Motor neuron (in vitro differentiated cells): ENCODE measurements around the gene SCCPDH. TPM values are rescaled to one million over a fixed set of nuclear protein-coding genes. Genes with fewer than 3 reads are reported as not detected.
A peak's percentile ranks its signal among the peaks of the same experiment; 100 is the strongest.
"Not testable (repeated sequence)": the region's sequence is repeated elsewhere in the genome, so short reads cannot be mapped to it uniquely, and the experiment has no call there.

Experiments
- ATAC-seq, 8 experiments: fragments of 200-7000 bp; cut with Tn5 transposase; replicated peaks in 6 of 8; 2 replicates each; pipeline ENCODE4 v1.8.0; 2021; ENCODE audit warnings: mild to moderate bottlenecking in 8 of 8, moderate library complexity in 8 of 8
- H3K27ac ChIP-seq, 2 donors: fragments of 250-450 bp; sonication (Bioruptor Pico); 2 replicates each; pipeline ENCODE4 v1.9.0; 2021; ENCODE audit warnings: antibody characterized with exemption in 2 of 2, mild to moderate bottlenecking in 2 of 2, moderate library complexity in 1 of 2
- H3K4me1 ChIP-seq, 2 donors: fragments of 250-450 bp; sonication (Bioruptor Pico); replicated peaks in 1 of 2; 2 replicates each; pipeline ENCODE4 v1.6.1; 2021; ENCODE audit warnings: antibody characterized with exemption in 2 of 2, mild to moderate bottlenecking in 2 of 2, moderate library complexity in 1 of 2
- H3K4me3 ChIP-seq, 5 donors: fragments of 250-450 bp; sonication (Bioruptor Pico); 2 replicates each; pipeline ENCODE4 v1.9.0; 2021; ENCODE audit warnings: antibody characterized with exemption in 5 of 5, mild to moderate bottlenecking in 5 of 5, moderate library complexity in 4 of 5
- WGBS, 10 experiments: fragments of 450-650 bp; shearing (Covaris generic); methylation state at CpG; one replicate each; pipeline ENCODE4 v1.0.0; 2022; 5-methylcytosine and 5-hydroxymethylcytosine counted together
- in situ Hi-C, 9 experiments: fragments of 400-800 bp; cut with MboI; loops; one replicate each; pipeline ENCODE4 v1.15.0; 2021; ENCODE audit warnings: low sequenced_read_pairs in 9 of 9, low pct_unique_long_range_greater_than_20kb in 2 of 9; ENCODE audit not compliant: unreplicated experiment in 9 of 9
- total RNA-seq, 8 experiments: library from RNA; unstranded; fragments of 300-600 nt; gene quantifications; 2 replicates each; pipeline versions ENCODE4 v1.2.3 to v1.2.4, GENCODE V29; 2022

Gene SCCPDH
- total RNA-seq, 8 experiments from 2014 or later: 13.9 to 60.5 (median 49.2) TPM

GRCh38 chr1:246734866-246735265 lies 10.7 kb downstream of the SCCPDH start:
- in situ Hi-C loops: no loop called here
- H3K27ac ChIP-seq: no peak overlapping the region
- no peaks in the 10 kb centered on the region for H3K4me1 ChIP-seq
- H3K4me3 ChIP-seq: no peak overlapping the region
- ATAC-seq: no peak
- 33 to 100% (median 94%) methylated on average over 1 to 2 of the region's 2 CpGs; no CpG with 5 or more reads in 1 of the 10 experiments for WGBS, 10 experiments

- H3K4me1 ChIP-seq: no peaks in the 10 kb centered on the region
- in situ Hi-C loops: no loop called here
- no peak for ATAC-seq
- 63 to 100% (median 94%) methylated on average over 2 to 5 of the region's 5 CpGs for WGBS, 10 experiments
- no peak overlapping the region for H3K27ac ChIP-seq
- no peak overlapping the region for H3K4me3 ChIP-seq
Measured at GRCh38 chr1:246735735-246736134, 11.5 kb downstream of the SCCPDH start.

DNA sequence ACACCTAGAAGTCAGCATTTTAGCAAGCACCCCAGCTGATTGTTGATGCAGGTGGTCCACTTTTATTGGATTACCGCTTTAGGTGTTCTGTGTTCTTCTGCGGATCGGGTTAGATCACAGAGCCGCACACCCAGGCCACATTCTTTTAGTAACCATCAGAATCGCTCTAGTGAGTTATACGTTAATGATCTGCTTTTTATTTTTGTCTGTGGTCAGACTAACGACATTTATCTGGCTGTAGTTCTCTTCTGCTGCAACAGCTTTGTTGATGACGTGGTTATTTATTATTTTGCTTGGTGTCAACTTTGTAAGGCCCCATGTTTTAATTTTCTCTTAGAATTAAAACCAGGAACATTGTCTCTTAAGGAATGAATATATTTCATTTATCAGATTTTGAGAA lies 18.2 kb downstream of the SCCPDH start:
- in situ Hi-C loops: no loop called here
- ATAC-seq: no peak
- Histone ChIP-seq H3K4me3 (no peak overlapping the region), H3K4me1 (no peaks in the 10 kb centered on the region), H3K27ac (no peak overlapping the region)
- WGBS, 10 experiments: 20 to 100% (median 92%) methylated on average over 2 to 8 of the region's 8 CpGs

DNA sequence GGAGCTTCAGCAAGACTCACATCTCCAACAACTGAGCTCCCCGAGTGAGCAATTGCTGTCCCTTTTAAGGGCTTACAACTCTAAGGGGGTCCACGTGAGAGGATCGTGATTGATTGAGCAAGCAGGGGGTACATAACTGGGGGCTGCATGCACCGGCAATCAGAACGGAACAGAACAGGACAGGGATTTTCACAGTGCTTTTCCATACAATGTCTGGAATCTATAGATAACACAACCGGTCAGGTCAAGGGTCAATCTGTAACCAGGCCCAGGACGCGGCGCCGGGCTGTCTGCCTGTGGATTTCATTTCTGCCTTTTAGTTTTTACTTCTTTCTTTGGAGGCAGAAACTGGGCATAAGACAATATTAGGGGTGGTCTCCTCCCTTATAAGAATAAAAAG lies 21.9 kb downstream of the SCCPDH start:
- H3K27ac ChIP-seq, in situ Hi-C loops, ATAC-seq, H3K4me1 ChIP-seq, H3K4me3 ChIP-seq: not testable (repeated sequence)
- WGBS, 10 experiments: 87 to 100% methylated on average over 2 to 3 of the region's 10 CpGs; no CpG with 5 or more reads in 8 of the 10 experiments

DNA sequence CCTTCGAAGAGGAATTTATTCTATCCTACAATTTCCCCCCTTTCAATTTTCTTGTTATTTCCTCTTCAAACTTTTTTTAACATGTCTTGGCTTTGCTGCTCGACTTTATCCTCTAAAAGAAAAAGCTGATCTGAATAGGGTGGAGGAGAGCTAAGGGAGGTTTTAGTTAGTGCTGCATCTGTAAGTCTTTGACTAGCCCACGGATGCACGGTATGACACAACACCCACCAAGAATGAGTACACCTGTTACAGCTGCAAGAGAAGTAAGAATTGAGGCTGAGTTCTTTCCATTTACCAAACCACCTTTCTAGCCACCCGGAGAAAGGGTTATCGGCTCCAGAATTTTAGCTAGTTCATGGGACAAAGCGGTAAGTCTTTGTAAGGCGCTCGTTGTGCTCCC lies 23.8 kb downstream of the SCCPDH start:
- no peak for ATAC-seq
- Histone ChIP-seq H3K4me3 (no peak overlapping the region), H3K4me1 (no peaks in the 10 kb centered on the region), H3K27ac (no peak overlapping the region)
- in situ Hi-C loops: no loop called here
- 80 to 96% (median 88%) methylated on average over 2 to 9 of the region's 9 CpGs; no CpG with 5 or more reads in 1 of the 10 experiments for WGBS, 10 experiments

DNA sequence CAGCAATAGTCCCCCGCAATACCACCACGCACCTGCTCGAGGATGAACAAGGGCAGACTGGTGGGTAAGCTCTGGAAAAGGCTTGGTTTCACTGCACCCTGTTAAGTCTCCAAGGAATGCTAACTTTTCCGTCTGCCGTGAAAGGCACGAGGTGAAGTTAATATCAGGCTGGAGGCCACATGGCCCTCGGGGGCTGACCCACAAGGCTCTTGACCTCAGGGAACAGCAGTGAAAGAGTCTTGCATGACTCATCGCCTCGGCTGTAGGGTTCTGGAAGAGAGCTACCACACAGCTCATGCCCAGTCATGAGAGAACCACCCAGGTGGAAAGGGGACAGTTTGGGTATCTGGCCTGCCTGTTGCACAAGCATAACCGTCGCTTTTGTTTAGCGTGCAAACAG lies 24.7 kb downstream of the SCCPDH start:
- no peak overlapping the region for H3K4me3 ChIP-seq
- H3K4me1 ChIP-seq: no peaks in the 10 kb centered on the region
- H3K27ac ChIP-seq: no peak overlapping the region
- no peak for ATAC-seq
- in situ Hi-C loops: no loop called here
- WGBS, 10 experiments: 40 to 100% (median 89%) methylated on average over 1 to 12 of the region's 12 CpGs; no CpG with 5 or more reads in 1 of the 10 experiments

GRCh38 chr1:246750752-246751151 lies 26.5 kb downstream of the SCCPDH start:
- in situ Hi-C loops: no loop called here
- whole genome bisulfite sequencing, 10 experiments: 42 to 100% (median 89%) methylated on average over 3 to 7 of the region's 7 CpGs; no CpG with 5 or more reads in 2 of the 10 experiments

DNA sequence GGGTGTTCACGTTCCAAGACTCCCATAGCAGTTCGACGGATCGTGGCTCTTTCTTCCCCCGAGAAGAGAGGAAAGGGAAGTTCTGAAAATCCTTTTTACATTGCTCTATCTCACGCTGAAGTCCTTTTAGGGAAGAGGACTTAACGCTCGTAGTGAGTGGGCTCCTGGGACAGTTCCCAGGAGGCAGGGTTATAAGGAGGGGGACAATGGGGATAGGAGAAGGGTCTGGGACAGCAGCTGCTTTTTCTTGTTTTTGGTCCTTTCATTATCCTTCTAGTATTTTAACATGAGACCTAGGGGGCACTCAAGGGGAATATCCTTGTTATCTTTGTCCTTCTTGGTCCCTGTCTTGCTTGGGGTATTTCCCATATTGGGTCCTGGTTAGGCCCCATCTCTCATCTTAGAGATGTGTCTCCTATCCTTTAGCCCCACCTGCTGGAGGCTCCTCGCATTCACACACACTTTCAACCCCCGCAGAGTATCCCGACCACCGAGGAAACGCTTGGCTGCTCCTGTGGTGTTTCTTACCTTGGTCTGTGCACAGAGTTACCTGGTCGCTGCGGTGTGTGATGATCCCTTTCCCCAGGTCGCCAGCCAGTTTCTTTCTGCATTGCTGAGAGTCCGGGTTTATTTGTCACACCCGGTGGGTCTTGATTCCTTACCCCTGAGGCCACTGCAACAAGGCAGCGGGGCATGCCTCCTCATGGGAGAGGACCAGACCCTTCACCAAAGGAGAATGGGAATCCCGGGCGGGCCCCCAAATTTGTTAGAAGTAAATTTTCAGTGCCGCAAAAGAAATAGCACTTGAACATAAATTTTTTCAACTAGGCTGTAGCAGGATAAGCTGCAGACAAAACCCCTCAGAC lies 29.7 kb downstream of the SCCPDH start:
- 38 to 98% (median 72%) methylated on average over 2 to 21 of the region's 22 CpGs for WGBS, 10 experiments
- in situ Hi-C loops: no loop called here
- ATAC-seq: peak; percentile 80 to 98 (median 87)
- Histone ChIP-seq H3K27ac (no peak overlapping the region), H3K4me3 (no peak overlapping the region), H3K4me1 (no peaks in the 10 kb centered on the region)

More at GRCh38 chr1:246750752-246751151, 26.5 kb downstream of the SCCPDH start:
- no peaks in the 10 kb centered on the region for H3K4me1 ChIP-seq
- ATAC-seq: no peak
- H3K27ac ChIP-seq: no peak overlapping the region
- H3K4me3 ChIP-seq: no peak overlapping the region

GRCh38 chr1:246755419-246755818 lies 31.2 kb downstream of the SCCPDH start:
- Histone ChIP-seq H3K4me3 (no peak overlapping the region), H3K4me1 (no peaks in the 10 kb centered on the region), H3K27ac (no peak overlapping the region)
- WGBS, 10 experiments: 82 to 100% (median 93%) methylated on average over 3 to 8 of the region's 8 CpGs
- ATAC-seq: no peak
- in situ Hi-C loops: no loop called here

- 69 to 100% (median 81%) methylated on average over 1 to 14 of the region's 14 CpGs for WGBS, 10 experiments
- in situ Hi-C loops: no loop called here
- Histone ChIP-seq H3K4me1 (no peaks in the 10 kb centered on the region), H3K4me3 (no peak overlapping the region), H3K27ac (no peak overlapping the region)
- no peak for ATAC-seq
Measured at GRCh38 chr1:246760422-246761347, 36.5 kb downstream of the SCCPDH start.

- H3K4me1 ChIP-seq: no peaks in the 10 kb centered on the region
- no peak overlapping the region for H3K27ac ChIP-seq
- no peak overlapping the region for H3K4me3 ChIP-seq
- 67 to 100% (median 89%) methylated on average over 1 to 7 of the region's 7 CpGs for whole genome bisulfite sequencing, 10 experiments
- in situ Hi-C loops: no loop called here
- no peak for ATAC-seq
Measured at GRCh38 chr1:246761396-246761795, 37.2 kb downstream of the SCCPDH start.

GRCh38 chr1:246765521-246765920 lies 41.3 kb downstream of the SCCPDH start:
- no peaks in the 10 kb centered on the region for H3K4me1 ChIP-seq
- no peak overlapping the region for H3K27ac ChIP-seq
- ATAC-seq: no peak
- H3K4me3 ChIP-seq: no peak overlapping the region
- in situ Hi-C loops: no loop called here
- WGBS, 10 experiments: 72 to 100% (median 94%) methylated on average over 1 to 3 of the region's 3 CpGs; no CpG with 5 or more reads in 1 of the 10 experiments

GRCh38 chr1:246768403-246769020 lies 44.3 kb downstream of the SCCPDH start:
- peak in 1 of 8 experiments; percentile 13 for ATAC-seq
- Histone ChIP-seq H3K4me1 (no peaks in the 10 kb centered on the region), H3K27ac (no peak overlapping the region), H3K4me3 (no peak overlapping the region)
- WGBS, 10 experiments: 45 to 100% (median 79%) methylated on average over 1 to 9 of the region's 11 CpGs; no CpG with 5 or more reads in 2 of the 10 experiments
- in situ Hi-C loops: no loop called here
